GM21529 (cell line): Measurements from ENCODE around the gene TMEM86A.
A peak's percentile ranks its signal among the peaks of the same experiment; 100 is the strongest.

ENCODE experiments used
- ATAC-seq: cut with Tn5 transposase; IDR thresholded peaks from one replicate; pipeline ENCODE4 v1.9.1; 2021; ENCODE audit not compliant: unreplicated experiment

Gene TMEM86A

GRCh38 chr11:18722293-18722637 lies 23.7 kb downstream of the TMEM86A start:
- peak; percentile 18 for ATAC-seq

- no peak for ATAC-seq
Observed at GRCh38 chr11:18723991-18724390, 25.4 kb downstream of the TMEM86A start.

GRCh38 chr11:18726040-18726439 lies 27.5 kb downstream of the TMEM86A start, which contains the start of gene IGSF22:
Gene IGSF22 (minus strand): TSS chr11:18726188. CDS start chr11:18724236, 1,952 bp downstream.
- no peak for ATAC-seq

GRCh38 chr11:18727479-18728236 lies 29.1 kb downstream of the TMEM86A start:
- ATAC-seq: no peak

GRCh38 chr11:18728658-18729057 lies 30.1 kb downstream of the TMEM86A start:
- no peak for ATAC-seq

- no peak for ATAC-seq
Observed at GRCh38 chr11:18729426-18729825, 30.8 kb downstream of the TMEM86A start.

GRCh38 chr11:18730020-18730419 lies 31.4 kb downstream of the TMEM86A start:
- ATAC-seq: no peak

- ATAC-seq: no peak
Observed at GRCh38 chr11:18731441-18731840, 32.9 kb downstream of the TMEM86A start.

- peak; percentile 51 for ATAC-seq
Observed at GRCh38 chr11:18731949-18732821, 33.6 kb downstream of the TMEM86A start.

- no peak for ATAC-seq
Observed at GRCh38 chr11:18733202-18733601, 34.6 kb downstream of the TMEM86A start.

- ATAC-seq: no peak
Observed at GRCh38 chr11:18736590-18737148, 38.1 kb downstream of the TMEM86A start.

GRCh38 chr11:18737642-18738041 lies 39.1 kb downstream of the TMEM86A start:
- no peak for ATAC-seq

- ATAC-seq: no peak
Observed at GRCh38 chr11:18739685-18740084, 41.1 kb downstream of the TMEM86A start.

- ATAC-seq: no peak
Observed at GRCh38 chr11:18741783-18742182, 43.2 kb downstream of the TMEM86A start.

GRCh38 chr11:18743365-18743764 lies 44.8 kb downstream of the TMEM86A start:
- no peak for ATAC-seq

- no peak for ATAC-seq
Observed at GRCh38 chr11:18743900-18744514, 45.4 kb downstream of the TMEM86A start.

GRCh38 chr11:18745251-18745650 lies 46.7 kb downstream of the TMEM86A start:
- no peak for ATAC-seq

- ATAC-seq: no peak
Observed at GRCh38 chr11:18748766-18749365, 50.3 kb downstream of the TMEM86A start.

GRCh38 chr11:18749681-18750319 lies 51.2 kb downstream of the TMEM86A start:
- ATAC-seq: no peak

- ATAC-seq: no peak
Observed at GRCh38 chr11:18750944-18751343, 52.4 kb downstream of the TMEM86A start.
